Stimulated activated CD4-positive, alpha-beta T cell treated with anti-CD3 and anti-CD28 coated beads, Interleukin-12 subunit alpha, Interleukin-12 subunit beta, amount 100 ng/mL, for 24 hours (primary cell): Measurements from ENCODE around the gene RPL27.

Experiments
- DNase-seq, 2 experiments: peaks; one replicate each; pipeline ENCODE4 v3.0.0-alpha.2; 2020; ENCODE audit warnings: low read depth in 2 of 2

RPL27 gene

GRCh38 chr17:43020789-43021740 is 22.8 kb downstream of the RPL27 start:
- DNase-seq, result no peak

- peak in 1 of 2 experiments; percentile 63 for DNase-seq
Observed at GRCh38 chr17:43021741-43022512, 23.7 kb downstream of the RPL27 start, which contains the start of gene VAT1. VAT1 (minus strand) TSS chr17:43022385; CDS start chr17:43022322, 63 bp downstream.

GRCh38 chr17:43024407-43025289 is 26.4 kb downstream of the RPL27 start, which contains the start of gene RND2:
RND2 (plus strand) TSS chr17:43025231; CDS start chr17:43025348, 117 bp downstream.
- DNase-seq, result peak; percentile 53 to 75

GRCh38 chr17:43025290-43025657 is 27.1 kb downstream of the RPL27 start:
- DNase-seq, result no peak

- no peak for DNase-seq
Observed at GRCh38 chr17:43025766-43026537, 27.7 kb downstream of the RPL27 start.

GRCh38 chr17:43026595-43026994 is 28.4 kb downstream of the RPL27 start:
- DNase-seq, result no peak

GRCh38 chr17:43027091-43028032 is 29.1 kb downstream of the RPL27 start:
- DNase-seq, result no peak

GRCh38 chr17:43028221-43028861 is 30.1 kb downstream of the RPL27 start:
- DNase-seq, result no peak

GRCh38 chr17:43030137-43030767 is 32.0 kb downstream of the RPL27 start:
- DNase-seq, result no peak

GRCh38 chr17:43031666-43032065 is 33.4 kb downstream of the RPL27 start:
- no peak for DNase-seq

- no peak for DNase-seq
Observed at GRCh38 chr17:43033948-43034881, 36.0 kb downstream of the RPL27 start.

GRCh38 chr17:43034894-43035293 is 36.7 kb downstream of the RPL27 start:
- no peak for DNase-seq

- no peak for DNase-seq
Observed at GRCh38 chr17:43039646-43040045, 41.4 kb downstream of the RPL27 start.

GRCh38 chr17:43040655-43041054 is 42.4 kb downstream of the RPL27 start:
- DNase-seq, result no peak

- no peak for DNase-seq
Observed at GRCh38 chr17:43042025-43042628, 43.9 kb downstream of the RPL27 start.

- DNase-seq, result no peak
Observed at GRCh38 chr17:43043307-43043706, 45.1 kb downstream of the RPL27 start.

- no peak for DNase-seq
Observed at GRCh38 chr17:43044024-43044423, 45.8 kb downstream of the RPL27 start.
